Thoracic aorta (tissue), 2 donors: ENCODE data around the gene FOSL1. TPM values are rescaled to one million over a fixed set of nuclear protein-coding genes. Genes with fewer than 3 reads are reported as not detected.

ENCODE experiments used
- ATAC-seq: fragments of 150-250 bp; one replicate; pipeline ENCODE4 v1.8.0; 2017; ENCODE audit warnings: low read depth; ENCODE audit not compliant: insufficient number of reproducible peaks, low FRiP score
- DNase-seq: peaks from one replicate; pipeline ENCODE4 v3.0.0-alpha.2; 2020; ENCODE audit warnings: low spot score
- H3K27ac ChIP-seq, 2 donors: fragments of 200-600 bp; sonication (generic); 1 replicate in 1 of 2; 2 replicates in 1 of 2; pipeline ENCODE4 v1.5.1; 2016; ENCODE audit warnings: mild to moderate bottlenecking in 2 of 2, moderate library complexity in 2 of 2
- H3K27me3 ChIP-seq: fragments of 200-600 bp; sonication (generic); replicated peaks from 2 replicates; pipeline ENCODE4 v1.6.0; 2016; ENCODE audit warnings: mild to moderate bottlenecking; ENCODE audit not compliant: insufficient read depth
- H3K36me3 ChIP-seq: fragments of 200-600 bp; sonication (generic); one replicate; pipeline ENCODE4 v1.5.1; 2016
- H3K4me1 ChIP-seq, 2 donors: fragments of 200-600 bp; sonication (generic); 1 replicate in 1 of 2; 2 replicates in 1 of 2; pipeline versions ENCODE4 v1.5.1 to v1.6.0; 2016; ENCODE audit warnings: low read depth in 2 of 2, mild to moderate bottlenecking in 1 of 2; ENCODE audit not compliant: control insufficient read depth in 1 of 2
- H3K4me3 ChIP-seq: fragments of 200-600 bp; sonication (generic); 2 replicates; pipeline ENCODE4 v1.5.1; 2016; ENCODE audit warnings: mild to moderate bottlenecking
- H3K9me3 ChIP-seq: fragments of 200-600 bp; sonication (generic); 2 replicates; pipeline ENCODE4 v1.5.1; 2016
- total RNA-seq, 2 donors: library from RNA; depleted of rRNA; stranded (reverse); fragments of >200 nt; gene quantifications; one replicate each; pipeline versions ENCODE4 v1.1.0 to v1.2.3, GENCODE V29; 2016
- TF ChIP-seq, protein P1 (sequence below): fragments of 200-600 bp; sonication (generic); IDR thresholded peaks from one replicate; pipeline ENCODE4 v1.5.1; 2019; ENCODE audit warnings: antibody characterized with exemption

The FOSL1 gene
- total RNA-seq, 2 donors from 2014 or later: 25.6 to 143 TPM

DNA sequence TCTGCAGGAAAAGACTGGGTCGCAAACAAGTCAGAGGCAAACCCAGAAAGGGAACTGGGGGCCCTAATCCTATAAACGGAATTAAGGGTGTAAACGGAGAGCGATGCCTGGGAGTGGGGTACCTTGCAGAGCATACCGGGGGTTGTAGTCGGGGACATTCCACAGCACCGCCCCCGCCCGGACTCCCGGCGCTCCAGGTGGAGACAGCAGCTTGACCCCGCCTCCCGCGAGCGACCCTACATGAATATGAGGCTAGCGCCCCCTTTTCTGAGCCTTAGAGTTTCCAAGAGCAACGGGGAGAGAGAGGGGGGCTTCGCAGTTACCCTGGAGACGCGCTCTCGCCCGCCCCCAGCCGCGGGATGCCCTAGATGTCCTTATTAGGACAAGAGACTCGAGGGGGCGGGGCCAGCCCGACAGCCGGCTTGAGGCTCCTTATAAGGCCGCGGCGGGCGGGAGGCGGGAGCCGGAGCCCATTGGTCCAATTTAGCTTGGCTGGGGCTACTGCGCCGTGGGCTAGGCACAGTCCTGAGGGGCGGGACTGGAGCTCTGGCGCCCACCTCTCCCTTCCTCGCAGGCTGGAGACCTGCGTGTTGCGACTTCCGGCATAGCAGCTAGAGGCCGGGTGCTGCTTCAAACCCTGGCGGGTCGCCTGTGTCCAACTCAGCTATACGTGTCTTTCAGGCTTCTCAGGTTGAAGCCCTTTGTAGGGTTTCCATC, 40.9 kb downstream of the FOSL1 start:
- Histone ChIP-seq H3K4me1 (peaks cover 24 to 46% of the 10 kb centered on the region in 2 donors), H3K36me3 (peaks cover 42% of the 10 kb centered on the region), H3K9me3 (no peaks in the 10 kb centered on the region), H3K4me3 (peak overlapping the region; percentile 96), H3K27me3 (no peaks in the 10 kb centered on the region), H3K27ac (peak overlapping the region; percentile 98 to 100)
- ATAC-seq: peak; percentile 41
- TF ChIP-seq, protein P1, sequence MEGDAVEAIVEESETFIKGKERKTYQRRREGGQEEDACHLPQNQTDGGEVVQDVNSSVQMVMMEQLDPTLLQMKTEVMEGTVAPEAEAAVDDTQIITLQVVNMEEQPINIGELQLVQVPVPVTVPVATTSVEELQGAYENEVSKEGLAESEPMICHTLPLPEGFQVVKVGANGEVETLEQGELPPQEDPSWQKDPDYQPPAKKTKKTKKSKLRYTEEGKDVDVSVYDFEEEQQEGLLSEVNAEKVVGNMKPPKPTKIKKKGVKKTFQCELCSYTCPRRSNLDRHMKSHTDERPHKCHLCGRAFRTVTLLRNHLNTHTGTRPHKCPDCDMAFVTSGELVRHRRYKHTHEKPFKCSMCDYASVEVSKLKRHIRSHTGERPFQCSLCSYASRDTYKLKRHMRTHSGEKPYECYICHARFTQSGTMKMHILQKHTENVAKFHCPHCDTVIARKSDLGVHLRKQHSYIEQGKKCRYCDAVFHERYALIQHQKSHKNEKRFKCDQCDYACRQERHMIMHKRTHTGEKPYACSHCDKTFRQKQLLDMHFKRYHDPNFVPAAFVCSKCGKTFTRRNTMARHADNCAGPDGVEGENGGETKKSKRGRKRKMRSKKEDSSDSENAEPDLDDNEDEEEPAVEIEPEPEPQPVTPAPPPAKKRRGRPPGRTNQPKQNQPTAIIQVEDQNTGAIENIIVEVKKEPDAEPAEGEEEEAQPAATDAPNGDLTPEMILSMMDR: no peak
- peak; percentile 97 for DNase-seq

DNA sequence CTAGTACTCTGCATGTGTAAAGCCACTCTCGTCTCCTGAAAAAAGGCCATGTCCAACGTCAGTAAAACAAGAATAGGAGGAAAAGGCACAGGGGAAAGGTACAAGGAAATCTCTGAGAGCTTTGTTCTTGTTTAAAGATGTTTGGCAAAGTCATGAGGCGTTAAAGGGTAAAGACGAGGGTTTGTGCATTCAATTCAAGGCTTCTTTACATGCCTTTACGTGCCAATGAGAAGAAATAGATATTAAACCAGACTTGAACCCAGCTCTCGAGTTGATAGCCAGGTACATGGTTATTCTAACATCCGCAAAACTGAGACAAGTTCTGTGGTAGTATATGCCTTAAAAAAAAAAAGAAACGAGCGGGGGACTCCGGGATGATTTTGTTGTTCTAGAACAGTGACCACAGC, 41.5 kb downstream of the FOSL1 start:
- ATAC-seq (no peak), DNase-seq (no peak)
- Histone ChIP-seq H3K4me1 (peaks cover 24 to 46% of the 10 kb centered on the region in 2 donors), H3K9me3 (no peaks in the 10 kb centered on the region), H3K27ac (peak overlapping the region; percentile 98), H3K36me3 (peaks cover 42% of the 10 kb centered on the region), H3K27me3 (no peaks in the 10 kb centered on the region), H3K4me3 (peak overlapping the region; percentile 96)
- TF ChIP-seq, protein P1: no peak

DNA sequence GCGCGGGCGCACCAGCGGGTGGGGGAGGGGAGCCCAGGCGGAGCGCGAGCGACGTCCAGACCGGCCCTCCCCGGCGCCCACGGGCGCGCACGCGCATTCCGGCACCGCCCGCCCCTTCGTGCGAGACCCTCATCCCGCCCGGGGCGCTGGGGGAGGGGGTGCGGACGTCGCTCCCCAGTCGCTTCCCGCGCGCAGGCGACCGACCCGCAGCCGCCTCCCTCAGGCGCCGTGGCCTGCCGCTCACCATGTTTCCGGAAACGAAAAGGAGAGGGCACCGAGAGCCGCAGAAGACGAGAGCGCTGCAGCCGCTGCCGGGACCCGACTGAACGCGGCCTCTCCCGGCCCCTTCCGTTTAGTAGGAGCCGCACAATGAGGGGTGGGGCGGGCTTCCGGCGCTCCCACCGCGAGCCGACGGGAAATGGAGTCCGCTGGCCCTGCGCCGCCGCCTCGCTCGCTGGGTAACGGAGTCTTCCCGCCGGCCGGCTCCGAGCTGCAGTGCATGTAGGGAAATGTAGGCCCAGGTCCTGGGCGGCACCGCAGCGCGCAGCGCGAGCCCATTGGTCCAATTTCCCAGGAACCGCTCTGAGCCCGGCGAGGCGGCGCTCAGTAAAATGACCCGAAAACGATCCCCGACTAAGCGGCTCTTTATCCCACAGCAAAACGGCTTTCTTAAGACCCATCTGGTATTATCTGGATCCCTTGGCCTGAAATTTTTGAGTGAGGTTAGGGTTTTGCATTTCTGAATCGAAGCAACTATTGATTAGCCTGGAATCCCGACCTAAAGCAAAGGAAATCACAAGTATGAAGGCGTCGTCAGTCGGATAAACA, 42.1 kb downstream of the FOSL1 start, which contains the start of gene CFL1:
CFL1 (minus strand) TSS at position 328 of the 828 bp plus-strand sequence; CDS start at position 247, 81 bp downstream.
- Histone ChIP-seq H3K36me3 (peaks cover 42% of the 10 kb centered on the region), H3K27me3 (no peaks in the 10 kb centered on the region), H3K4me3 (peak within 1 kb of the TSS; percentile 96), H3K4me1 (peaks cover 24 to 45% of the 10 kb centered on the region in 2 donors), H3K27ac (peak within 1 kb of the TSS; percentile 98), H3K9me3 (no peaks in the 10 kb centered on the region)
- TF ChIP-seq, protein P1: no peak
- DNase-seq (peak; percentile 92), ATAC-seq (peak; percentile 28)

DNA sequence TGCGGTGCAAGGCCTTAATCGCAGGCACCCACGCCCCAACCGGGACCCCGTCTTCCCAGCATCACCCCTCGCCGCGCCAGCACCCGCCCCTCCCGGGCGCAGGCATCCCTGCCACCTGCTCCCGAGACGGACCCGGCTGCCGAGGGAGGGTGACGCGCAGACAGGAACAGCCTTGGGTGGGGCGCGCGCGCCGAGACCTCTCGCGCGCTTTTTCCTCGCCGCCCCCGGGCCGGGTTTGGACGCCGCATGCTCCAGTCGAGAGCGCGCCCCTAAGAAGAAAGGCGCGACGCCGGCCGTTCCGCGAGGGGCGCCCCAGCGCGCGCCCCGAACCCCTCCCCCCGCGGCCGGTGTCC, 42.7 kb downstream of the FOSL1 start:
- H3K4me1 ChIP-seq: peaks cover 24 to 39% of the 10 kb centered on the region in 2 donors
- H3K27ac ChIP-seq: peak overlapping the region; percentile 96 to 98
- no peaks in the 10 kb centered on the region for H3K27me3 ChIP-seq
- ATAC-seq (no peak), DNase-seq (no peak)
- peak overlapping the region; percentile 96 for H3K4me3 ChIP-seq
- H3K36me3 ChIP-seq: peaks cover 44% of the 10 kb centered on the region
- H3K9me3 ChIP-seq: no peaks in the 10 kb centered on the region
- TF ChIP-seq, protein P1: no peak
